Lower lobe of right lung (tissue), 2 donors: ENCODE results near the gene FBXO36. TPM values are rescaled to one million over a fixed set of nuclear protein-coding genes. Genes with fewer than 3 reads are reported as not detected.
A peak's percentile ranks its signal among the peaks of the same experiment; 100 is the strongest.

ENCODE experiments used
- ATAC-seq, 2 donors: fragments of 200-7000 bp; cut with Tn5 transposase; one replicate each; pipeline ENCODE4 v1.9.1; 2020 to 2022; ENCODE audit warnings: mild to moderate bottlenecking in 2 of 2, moderate library complexity in 2 of 2
- DNase-seq: peaks from one replicate; pipeline ENCODE4 v3.0.0-alpha.2; 2020
- H3K27ac ChIP-seq: fragments of 200-600 bp; one replicate; pipeline ENCODE4 v1.8.0; 2022
- H3K27me3 ChIP-seq: fragments of 200-600 bp; one replicate; pipeline ENCODE4 v1.8.0; 2022; ENCODE audit warnings: low read depth
- H3K36me3 ChIP-seq: fragments of 200-600 bp; one replicate; pipeline ENCODE4 v1.8.0; 2022; ENCODE audit warnings: mild to moderate bottlenecking
- H3K4me1 ChIP-seq: fragments of 200-600 bp; one replicate; pipeline ENCODE4 v1.8.0; 2022
- H3K4me3 ChIP-seq: fragments of 200-600 bp; one replicate; pipeline ENCODE4 v1.8.0; 2022; ENCODE audit warnings: mild to moderate bottlenecking
- H3K9me3 ChIP-seq: fragments of 200-600 bp; one replicate; pipeline ENCODE4 v1.8.0; 2022
- intact Hi-C: fragments of 100-400 bp; cut with DNase I; formaldehyde crosslinking; loops from one replicate; pipeline ENCODE4 v1.11.0; 2022
- long read RNA-seq: library from polyadenylated mRNA; unstranded; transcript quantifications from one replicate; pipeline ENCODE4 v2.0.0, GENCODE V29; 2021
- total RNA-seq: library from RNA; stranded (reverse); fragmentation: NEBNext Ultra II Directional; extraction: Animal tissue kit (Norgen Biotek cat#: 25700); gene quantifications from one replicate; pipeline ENCODE4 v1.2.1, GENCODE V29; 2021
- TF ChIP-seq, protein P1 (sequence below): fragments of 200-600 bp; IDR thresholded peaks from one replicate; pipeline ENCODE4 v1.8.0; 2022; ENCODE audit warnings: antibody characterized with exemption, mild to moderate bottlenecking
- donor health status: DM: no; HTN: yes; CAD: no; lungs with severe emphysema.

Gene FBXO36, protein sequence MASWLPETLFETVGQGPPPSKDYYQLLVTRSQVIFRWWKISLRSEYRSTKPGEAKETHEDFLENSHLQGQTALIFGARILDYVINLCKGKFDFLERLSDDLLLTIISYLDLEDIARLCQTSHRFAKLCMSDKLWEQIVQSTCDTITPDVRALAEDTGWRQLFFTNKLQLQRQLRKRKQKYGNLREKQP
- total RNA-seq: 3.3 TPM
- long read RNA-seq, transcript FBXO36-201 (4 exons, 2,810 nt): major isoform, 8 of 10 reads
- long read RNA-seq, partial matches to known transcripts: 0 of 10 reads
- long read RNA-seq, other reads (novel, unspliced or antisense): 2 of 10 reads

DNA sequence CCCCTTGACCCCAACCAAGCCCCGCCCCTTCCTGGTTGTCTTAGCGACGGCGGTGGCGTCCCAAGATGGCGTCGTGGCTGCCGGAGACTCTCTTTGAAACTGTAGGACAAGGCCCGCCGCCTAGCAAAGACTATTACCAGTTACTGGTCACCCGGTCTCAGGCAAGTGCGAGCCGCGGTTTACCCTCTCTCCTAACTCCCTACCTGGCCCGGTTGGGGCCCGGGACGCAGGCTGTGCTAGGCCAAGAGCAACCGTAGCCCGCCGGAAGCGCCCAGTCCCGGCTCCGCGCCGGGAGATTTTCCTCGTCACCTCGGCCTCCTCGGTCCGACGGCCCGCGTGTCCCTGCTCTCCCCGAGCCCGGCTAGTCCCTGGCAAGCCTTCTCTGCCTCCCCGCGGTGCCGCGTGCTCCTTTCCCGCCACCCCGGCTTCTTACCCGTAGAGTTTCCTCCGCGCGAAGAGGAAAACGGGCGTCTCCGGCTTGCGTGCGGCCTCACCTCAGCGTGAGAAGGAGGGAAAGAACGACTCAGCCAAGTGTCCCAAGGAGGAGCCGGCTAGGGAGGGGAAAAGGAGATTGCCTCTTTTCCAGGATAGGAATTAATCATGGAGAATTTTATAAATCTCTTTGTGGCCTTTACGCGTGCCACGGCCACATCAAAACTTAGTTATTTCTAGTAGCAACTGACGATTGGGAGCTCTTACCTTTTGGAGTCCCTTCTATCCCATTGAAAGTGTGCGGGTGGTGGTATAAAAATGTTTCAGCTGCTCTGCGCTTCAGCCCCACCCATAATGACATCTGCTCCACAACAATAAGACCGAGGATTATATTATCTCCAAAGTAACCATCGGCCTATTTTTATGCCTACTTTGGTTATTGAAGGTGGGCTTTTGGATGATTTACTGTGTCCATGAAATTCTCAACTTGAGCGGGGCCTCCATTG is at the start of gene FBXO36:
Gene FBXO36 (plus strand): TSS at position 55 of the 938 bp plus-strand sequence. CDS start 11 bp downstream, at position 66.
- TF ChIP-seq, protein P1, sequence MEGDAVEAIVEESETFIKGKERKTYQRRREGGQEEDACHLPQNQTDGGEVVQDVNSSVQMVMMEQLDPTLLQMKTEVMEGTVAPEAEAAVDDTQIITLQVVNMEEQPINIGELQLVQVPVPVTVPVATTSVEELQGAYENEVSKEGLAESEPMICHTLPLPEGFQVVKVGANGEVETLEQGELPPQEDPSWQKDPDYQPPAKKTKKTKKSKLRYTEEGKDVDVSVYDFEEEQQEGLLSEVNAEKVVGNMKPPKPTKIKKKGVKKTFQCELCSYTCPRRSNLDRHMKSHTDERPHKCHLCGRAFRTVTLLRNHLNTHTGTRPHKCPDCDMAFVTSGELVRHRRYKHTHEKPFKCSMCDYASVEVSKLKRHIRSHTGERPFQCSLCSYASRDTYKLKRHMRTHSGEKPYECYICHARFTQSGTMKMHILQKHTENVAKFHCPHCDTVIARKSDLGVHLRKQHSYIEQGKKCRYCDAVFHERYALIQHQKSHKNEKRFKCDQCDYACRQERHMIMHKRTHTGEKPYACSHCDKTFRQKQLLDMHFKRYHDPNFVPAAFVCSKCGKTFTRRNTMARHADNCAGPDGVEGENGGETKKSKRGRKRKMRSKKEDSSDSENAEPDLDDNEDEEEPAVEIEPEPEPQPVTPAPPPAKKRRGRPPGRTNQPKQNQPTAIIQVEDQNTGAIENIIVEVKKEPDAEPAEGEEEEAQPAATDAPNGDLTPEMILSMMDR: no peak
- peak; percentile 87 to 88 for ATAC-seq
- peak; percentile 91 for DNase-seq
- H3K27ac ChIP-seq: peak within 1 kb of the TSS; percentile 95
- H3K9me3 ChIP-seq: no peaks in the 10 kb centered on the region
- H3K27me3 ChIP-seq: no peaks in the 10 kb centered on the region
- H3K4me1 ChIP-seq: peaks cover 26% of the 10 kb centered on the region
- H3K36me3 ChIP-seq: peaks cover 5% of the 10 kb centered on the region
- peak within 1 kb of the TSS; percentile 88 for H3K4me3 ChIP-seq
- intact Hi-C loops: no loop called here

GRCh38 chr2:229873123-229873581 is 49.2 kb upstream of the FBXO36 start:
- Histone ChIP-seq H3K9me3 (no peaks in the 10 kb centered on the region), H3K36me3 (peaks cover 36% of the 10 kb centered on the region), H3K27ac (no peak overlapping the region), H3K27me3 (no peaks in the 10 kb centered on the region), H3K4me3 (no peak overlapping the region), H3K4me1 (peaks cover 8% of the 10 kb centered on the region)
- TF ChIP-seq, protein P1: no peak
- DNase-seq (no peak), ATAC-seq (no peak)
- intact Hi-C loops: no loop called here

GRCh38 chr2:229874647-229875046 is 47.7 kb upstream of the FBXO36 start:
- H3K4me3 ChIP-seq: no peak overlapping the region
- no peaks in the 10 kb centered on the region for H3K9me3 ChIP-seq
- intact Hi-C loops: no loop called here
- no peaks in the 10 kb centered on the region for H3K27me3 ChIP-seq
- H3K4me1 ChIP-seq: peaks cover 8% of the 10 kb centered on the region
- no peak for ATAC-seq
- peaks cover 45% of the 10 kb centered on the region for H3K36me3 ChIP-seq
- no peak for DNase-seq
- H3K27ac ChIP-seq: no peak overlapping the region
- TF ChIP-seq, protein P1: no peak

DNA sequence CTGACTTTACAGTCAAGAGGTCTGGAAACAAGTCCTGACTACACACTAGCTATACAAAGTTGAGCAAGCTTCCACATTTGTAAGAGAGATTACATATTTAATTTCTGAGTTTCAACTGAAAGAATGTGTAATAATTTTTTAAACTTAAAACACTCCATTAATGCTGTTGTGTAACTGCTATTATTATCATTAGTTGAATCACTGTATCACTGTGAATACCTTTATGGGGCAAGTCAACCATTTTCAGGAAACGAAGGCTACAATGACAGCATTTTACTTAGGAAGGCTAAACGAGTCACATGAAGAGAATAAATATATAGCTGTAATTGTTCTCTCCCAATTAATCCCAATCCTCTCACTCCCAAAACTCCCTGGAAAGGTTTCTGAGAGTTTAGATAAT is 46.8 kb upstream of the FBXO36 start:
- intact Hi-C loops: no loop called here
- DNase-seq (no peak), ATAC-seq (no peak)
- H3K9me3 ChIP-seq: no peaks in the 10 kb centered on the region
- no peaks in the 10 kb centered on the region for H3K27me3 ChIP-seq
- no peak overlapping the region for H3K4me3 ChIP-seq
- peaks cover 8% of the 10 kb centered on the region for H3K4me1 ChIP-seq
- H3K27ac ChIP-seq: no peak overlapping the region
- peaks cover 42% of the 10 kb centered on the region for H3K36me3 ChIP-seq
- TF ChIP-seq, protein P1: no peak

DNA sequence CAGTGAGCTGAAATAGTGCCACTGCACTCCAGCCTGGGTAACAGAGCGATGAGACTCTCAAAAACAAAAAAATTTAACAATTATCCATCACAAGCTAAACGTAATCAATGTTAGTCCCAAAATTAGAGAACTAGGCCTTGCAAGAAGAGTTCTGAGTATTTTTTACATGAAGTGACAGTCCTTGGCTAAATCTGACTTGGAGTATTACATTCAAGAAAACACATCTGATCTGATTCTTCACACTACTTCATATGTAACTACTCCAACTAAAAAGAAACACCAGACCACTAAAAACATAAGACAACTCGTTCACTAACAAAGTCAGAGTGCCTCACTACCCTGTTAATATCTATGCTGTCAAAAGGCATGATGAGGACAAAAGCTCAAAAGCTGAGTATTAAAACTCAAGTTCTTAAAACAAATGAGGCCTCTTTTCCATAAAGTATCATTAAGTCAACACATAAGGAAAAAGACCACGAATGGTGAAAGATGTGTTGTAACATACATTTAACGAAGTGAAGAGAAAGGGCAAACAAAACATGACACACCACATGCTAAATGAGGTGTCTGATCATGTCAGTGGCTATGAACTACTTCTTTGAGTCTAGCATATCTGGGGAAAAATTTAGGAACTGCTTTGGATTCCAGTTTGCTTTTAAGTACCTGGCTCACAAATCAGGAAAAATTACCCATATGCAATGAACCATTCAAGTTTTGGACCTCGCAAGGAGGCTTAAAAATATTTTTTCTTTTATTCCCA is 42.9 kb upstream of the FBXO36 start:
- no peaks in the 10 kb centered on the region for H3K27me3 ChIP-seq
- no peaks in the 10 kb centered on the region for H3K4me1 ChIP-seq
- peaks cover 43% of the 10 kb centered on the region for H3K36me3 ChIP-seq
- no peaks in the 10 kb centered on the region for H3K9me3 ChIP-seq
- H3K27ac ChIP-seq: no peak overlapping the region
- DNase-seq (no peak), ATAC-seq (no peak)
- TF ChIP-seq, protein P1: no peak
- no peak overlapping the region for H3K4me3 ChIP-seq
- intact Hi-C loops: no loop called here
